H1 (cell line): Measurements from ENCODE around the gene C5. TPM values are rescaled to one million over a fixed set of nuclear protein-coding genes. Genes with fewer than 3 reads are reported as not detected.

Source experiments
- CTCF ChIA-PET: fragments of 300-600 bp; sonication (Branson Sonifier 250); formaldehyde crosslinking; loops from one replicate; lab custom pipeline; 2021; ENCODE audit not compliant: partially characterized antibody; lab: Charles Lee
- POLR2A ChIA-PET: fragments of 300-600 bp; sonication (Branson Sonifier 250); formaldehyde crosslinking; loops from one replicate; lab custom pipeline; 2021; ENCODE audit warnings: inconsistent platforms; ENCODE audit not compliant: partially characterized antibody; lab: Charles Lee
- DNase-seq, 2 experiments: peaks; one replicate each; pipeline versions ENCODE4 v3.0.0 to v3.0.0-alpha.2; 2010 to 2022; ENCODE audit warnings: low spot score in 2 of 2, low read depth in 1 of 2, mixed read lengths in 1 of 2
- FAIRE-seq: peaks from 2 replicates; lab custom pipeline; 2011; peaks lifted over from hg19 to GRCh38; lab: Jason Lieb, UNC
- H2AFZ ChIP-seq: 2 replicates; pipeline ENCODE4 v1.8.1; 2012; ENCODE audit warnings: low read length, inconsistent platforms
- H2AK5ac ChIP-seq: 2 replicates; pipeline ENCODE4 v1.6.1; 2013; ENCODE audit warnings: low read depth, low read length
- H2BK120ac ChIP-seq: replicated peaks from 2 replicates; pipeline ENCODE3; 2013; ENCODE audit warnings: low read depth, low read length, inconsistent platforms
- H2BK12ac ChIP-seq: 2 replicates; pipeline ENCODE4 v1.6.1; 2013; ENCODE audit warnings: low read depth, low read length
- H2BK15ac ChIP-seq: 2 replicates; pipeline ENCODE4 v1.6.1; 2013; ENCODE audit warnings: low read length
- H2BK20ac ChIP-seq: 2 replicates; pipeline ENCODE4 v1.6.1; 2013; ENCODE audit warnings: low read length
- H2BK5ac ChIP-seq: 2 replicates; pipeline ENCODE4 v1.6.1; 2013; ENCODE audit warnings: low read depth, low read length
- H3K14ac ChIP-seq: 2 replicates; pipeline ENCODE4 v1.6.1; 2013; ENCODE audit warnings: inconsistent platforms; ENCODE audit not compliant: insufficient read length
- H3K18ac ChIP-seq: 2 replicates; pipeline ENCODE4 v1.6.1; 2013; ENCODE audit warnings: low read length; ENCODE audit errors: extremely low read depth
- H3K23ac ChIP-seq: 2 replicates; pipeline ENCODE4 v1.6.1; 2013; ENCODE audit warnings: inconsistent platforms; ENCODE audit not compliant: insufficient read length
- H3K23me2 ChIP-seq: 2 replicates; pipeline ENCODE4 v1.6.1; 2013; ENCODE audit warnings: low read depth, low read length
- H3K27ac ChIP-seq: 2 replicates; pipeline ENCODE4 v1.6.1; 2011; ENCODE audit warnings: low read depth, low read length, inconsistent platforms
- H3K27me3 ChIP-seq, 4 experiments: replicated peaks in 1 of 4; 1 replicate in 1 of 4; 2 replicates in 3 of 4; pipeline versions ENCODE4 v1.6.1 to v1.8.1; 2011 to 2013; ENCODE audit warnings: low read length in 3 of 4, mild to moderate bottlenecking in 3 of 4, inconsistent platforms in 2 of 4, mixed read lengths in 2 of 4, moderate library complexity in 1 of 4; ENCODE audit not compliant: control insufficient read depth in 3 of 4, insufficient read depth in 3 of 4; ENCODE audit errors: extremely low read depth in 1 of 4
- H3K36me3 ChIP-seq, 4 experiments: 2 replicates each; pipeline versions ENCODE4 v1.6.1 to v1.8.1; 2011 to 2013; ENCODE audit warnings: mild to moderate bottlenecking in 4 of 4, low read length in 3 of 4, moderate library complexity in 2 of 4, control low read depth in 1 of 4, inconsistent platforms in 1 of 4; ENCODE audit not compliant: insufficient read depth in 4 of 4, control insufficient read depth in 2 of 4
- H3K4ac ChIP-seq: replicated peaks from 2 replicates; pipeline ENCODE3; 2013; ENCODE audit warnings: low read length, low read depth, mixed read lengths, inconsistent platforms; ENCODE audit not compliant: insufficient read length
- H3K4me1 ChIP-seq, 4 experiments: replicated peaks in 1 of 4; 1 replicate in 1 of 4; 2 replicates in 3 of 4; pipeline versions ENCODE4 v1.6.1 to v1.8.1; 2011 to 2013; ENCODE audit warnings: low read length in 3 of 4, inconsistent platforms in 2 of 4, mixed read lengths in 1 of 4; ENCODE audit not compliant: insufficient read depth in 4 of 4, control insufficient read depth in 3 of 4
- H3K4me2 ChIP-seq, 2 experiments: 2 replicates each; pipeline versions ENCODE4 v1.6.1 to v1.8.1; 2011 to 2013; ENCODE audit warnings: low read depth in 2 of 2, low read length in 2 of 2, control low read depth in 1 of 2, inconsistent platforms in 1 of 2, mild to moderate bottlenecking in 1 of 2; ENCODE audit not compliant: insufficient read depth in 1 of 2
- H3K4me3 ChIP-seq, 4 experiments: fragments of 200-600, 300-600 bp in 1 of 4; sonication (generic), shearing (Covaris generic), sonication (Bioruptor Twin) in 1 of 4; 2 replicates each; pipeline versions ENCODE4 v1.5.1 to v1.8.1; 2011 to 2016; ENCODE audit warnings: low read length in 4 of 4, low read depth in 3 of 4, control low read depth in 2 of 4, inconsistent platforms in 2 of 4, mild to moderate bottlenecking in 2 of 4, mixed read lengths in 1 of 4, moderate library complexity in 1 of 4; ENCODE audit not compliant: insufficient read depth in 2 of 4; ENCODE audit errors: extremely low read depth in 1 of 4
- H3K56ac ChIP-seq: replicated peaks from 2 replicates; pipeline ENCODE3; 2013; ENCODE audit warnings: low read depth, mild to moderate bottlenecking, mixed read lengths, low read length, inconsistent platforms; ENCODE audit not compliant: insufficient read length
- H3K79me1 ChIP-seq: 2 replicates; pipeline ENCODE4 v1.6.1; 2013; ENCODE audit warnings: low read depth, low read length, control low read depth
- H3K79me2 ChIP-seq, 2 experiments: 2 replicates each; pipeline versions ENCODE4 v1.6.1 to v1.8.1; 2012 to 2013; ENCODE audit warnings: low read length in 2 of 2, mild to moderate bottlenecking in 2 of 2, inconsistent platforms in 1 of 2; ENCODE audit not compliant: insufficient read depth in 2 of 2, control insufficient read depth in 1 of 2
- H3K9ac ChIP-seq, 4 experiments: replicated peaks in 1 of 4; 1 replicate in 1 of 4; 2 replicates in 3 of 4; pipeline versions ENCODE4 v1.6.1 to v1.8.1; 2011 to 2013; ENCODE audit warnings: low read depth in 3 of 4, low read length in 3 of 4, control low read depth in 2 of 4, mild to moderate bottlenecking in 2 of 4, moderate library complexity in 2 of 4, inconsistent platforms in 1 of 4; ENCODE audit errors: extremely low read depth in 1 of 4
- H3K9me3 ChIP-seq, 2 experiments: 2 replicates each; pipeline versions ENCODE4 v1.6.1 to v1.8.1; 2012 to 2013; ENCODE audit warnings: mild to moderate bottlenecking in 2 of 2, moderate library complexity in 2 of 2, control low read depth in 1 of 2, inconsistent platforms in 1 of 2, low read depth in 1 of 2, low read length in 1 of 2, mixed read lengths in 1 of 2; ENCODE audit not compliant: insufficient read depth in 2 of 2
- H4K20me1 ChIP-seq, 2 experiments: replicated peaks in 1 of 2; 2 replicates each; pipeline versions ENCODE3 to v1.8.1; 2011 to 2013; ENCODE audit warnings: inconsistent platforms in 2 of 2, low read length in 2 of 2, mild to moderate bottlenecking in 1 of 2; ENCODE audit not compliant: insufficient read depth in 2 of 2, control insufficient read depth in 1 of 2
- H4K5ac ChIP-seq: 2 replicates; pipeline ENCODE4 v1.6.1; 2013; ENCODE audit warnings: low read length, low read depth, mixed read lengths, inconsistent platforms; ENCODE audit not compliant: insufficient read length
- H4K8ac ChIP-seq: 2 replicates; pipeline ENCODE4 v1.8.0; 2013; ENCODE audit warnings: mild to moderate bottlenecking, moderate library complexity, low read length, inconsistent platforms; ENCODE audit not compliant: insufficient read depth; ENCODE audit errors: extremely low read depth
- H4K91ac ChIP-seq: replicated peaks from 2 replicates; pipeline ENCODE3; 2013; ENCODE audit warnings: low read length, mixed read lengths, inconsistent platforms; ENCODE audit not compliant: insufficient read length
- BACH1 ChIP-seq: IDR thresholded peaks from 2 replicates; pipeline ENCODE4 v1.6.1; 2012; ENCODE audit warnings: low read length, improper control_type of control experiment
- CTCF ChIP-seq, 3 experiments: IDR thresholded peaks; 1 replicate in 2 of 3; 2 replicates in 1 of 3; pipeline versions ENCODE4 v1.5.1 to v1.6.1; 2011; ENCODE audit warnings: low read length in 3 of 3, mild to moderate bottlenecking in 3 of 3, inconsistent platforms in 2 of 3, low read depth in 1 of 3, moderate library complexity in 1 of 3; ENCODE audit not compliant: insufficient read depth in 1 of 3; ENCODE audit errors: control extremely low read depth in 1 of 3
- RAD21 ChIP-seq, 2 experiments: IDR thresholded peaks in 1 of 2; conservative IDR thresholded peaks in 1 of 2; 2 replicates each; pipeline ENCODE4 v1.6.1; 2011; ENCODE audit warnings: low read depth in 2 of 2, low read length in 2 of 2, improper control_type of control experiment in 1 of 2, inconsistent platforms in 1 of 2, mild to moderate bottlenecking in 1 of 2, moderate library complexity in 1 of 2
- RFX5 ChIP-seq: IDR thresholded peaks from 2 replicates; pipeline ENCODE4 v1.6.1; 2011; ENCODE audit warnings: low read depth, low read length, improper control_type of control experiment, borderline replicate concordance
- WGBS, 2 experiments: shearing (Covaris generic) in 1 of 2; methylation state at CpG; one replicate each; pipeline versions ENCODE4 v1.1.6 to v1.1.7; 2013 to 2015; ENCODE audit warnings: low lambda C conversion rate in 2 of 2, mixed read lengths in 2 of 2, inconsistent platforms in 1 of 2, low coverage in 1 of 2, missing lambda C conversion rate in 1 of 2; ENCODE audit not compliant: insufficient replicate concordance in 2 of 2, insufficient coverage in 1 of 2, insufficient read length in 1 of 2; ENCODE audit errors: extremely low coverage in 1 of 2, missing lambda C conversion rate in 1 of 2; 5-methylcytosine and 5-hydroxymethylcytosine counted together
- polyA plus RNA-seq, 7 experiments: library from polyadenylated mRNA; depleted of rRNA in 3 of 7; stranded (reverse) in 5 of 7; unstranded in 2 of 7; fragments of >200 nt in 5 of 7; fragments of 200-250 nt in 2 of 7; gene quantifications; 1 replicate in 5 of 7; 2 replicates in 1 of 7; 4 replicates in 1 of 7; pipeline versions ENCODE4 v1.2.1 to v1.2.3, GENCODE V29; 2011 to 2013; ENCODE audit warnings: missing spikeins in 2 of 7, mixed read lengths in 2 of 7
- total RNA-seq: library from RNA; stranded (reverse); fragmentation: NEBNext Ultra II Directional; extraction: Animal tissue kit (Norgen Biotek cat#: 25700); gene quantifications from 2 replicates; pipeline ENCODE4 v1.2.1, GENCODE V29; 2021

Gene C5
- total and polyA plus RNA-seq, 2 of the 8 experiments (the other 6 are each of a cell fraction or from before 2014, with no cell fraction given): 0.24 to 0.35 TPM

DNA sequence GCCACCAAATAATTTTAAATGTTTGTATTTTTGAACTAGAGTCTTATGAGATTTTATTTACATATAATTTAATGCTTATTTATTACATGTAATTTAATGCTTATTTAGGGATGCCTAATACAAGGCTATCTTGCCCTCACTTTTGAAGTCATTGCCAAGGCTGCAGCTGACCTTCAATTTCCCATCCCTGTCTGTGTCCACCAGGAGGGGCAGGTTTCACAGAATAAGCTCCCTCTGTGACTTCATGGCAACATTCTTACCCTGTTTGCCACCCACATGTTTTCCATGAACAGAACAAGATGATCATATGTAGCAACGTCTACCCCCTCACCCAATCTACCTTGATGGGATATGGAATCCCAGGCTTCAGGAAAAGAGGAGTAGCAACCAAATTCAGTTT is 27.0 kb downstream of the C5 start:
- FAIRE-seq: peak; percentile 13
- POLR2A ChIA-PET: interaction anchor here (1.3 kb wide), 1 partner anchor 10 kb away, joined by 3 read pairs; no protein-coding TSS in a partner anchor
- H3K4me1 ChIP-seq: no peaks in the 10 kb centered on the region

More for the DNA sequence above, 27.0 kb downstream of the C5 start:
- no peak overlapping the region for H3K4me2 ChIP-seq
- no peak overlapping the region for H3K4me3 ChIP-seq
- 90% methylated on average over 1 of the region's 1 CpG; no CpG with 5 or more reads in 1 of the 2 experiments for WGBS, 2 experiments
- no peak overlapping the region for H2BK12ac ChIP-seq
- no peak overlapping the region for H3K23ac ChIP-seq
- no peak overlapping the region for H3K4ac ChIP-seq
- H2BK120ac ChIP-seq: no peak overlapping the region
- H3K9me3 ChIP-seq: no peaks in the 10 kb centered on the region
- no peak overlapping the region for H3K14ac ChIP-seq
- H2AK5ac ChIP-seq: no peak overlapping the region
- TF ChIP-seq RAD21 (IDR thresholded peaks at IDR 0.05 in 1 of 2, conservative IDR thresholded peaks at IDR 0.05 in 1 of 2; ENCODE audit: low read depth in 2 of 2, low read length in 2 of 2) (peak; percentile 26 to 38; a peak in 3 of 4 replicates), CTCF (IDR thresholded peaks at IDR 0.05; ENCODE audit: control extremely low read depth in 1 of 3, insufficient read depth in 1 of 3, low read depth in 1 of 3, low read length in 3 of 3) (peak; percentile 17 to 30 (median 20); a peak in 2 of 4 replicates), BACH1 (no peak), RFX5 (no peak)
- no peak overlapping the region for H3K56ac ChIP-seq
- H4K91ac ChIP-seq: no peak overlapping the region
- CTCF ChIA-PET: interaction anchor here (0.7 to 3.8 kb wide), 6 partner anchors 32 to 139 kb away, joined by 3 to 16 read pairs (median 4); no protein-coding TSS in a partner anchor
- no peaks in the 10 kb centered on the region; the same call in 1 of the 2 replicates for H3K23me2 ChIP-seq
- DNase-seq: no peak
- no peak overlapping the region for H3K18ac ChIP-seq
- no peak overlapping the region for H2AFZ ChIP-seq
- H3K27me3 ChIP-seq: no peaks in the 10 kb centered on the region
- no peak overlapping the region for H4K8ac ChIP-seq
- H2BK5ac ChIP-seq: no peak overlapping the region
- no peak overlapping the region for H2BK20ac ChIP-seq
- H3K27ac ChIP-seq: no peak overlapping the region
- no peaks in the 10 kb centered on the region for H3K36me3 ChIP-seq
- H2BK15ac ChIP-seq: no peak overlapping the region
- no peak overlapping the region for H3K9ac ChIP-seq
- H4K5ac ChIP-seq: no peak overlapping the region
- H3K79me2 ChIP-seq: no peaks in the 10 kb centered on the region
- no peaks in the 10 kb centered on the region for H3K79me1 ChIP-seq
- no peaks in the 10 kb centered on the region for H4K20me1 ChIP-seq
